ENCODE results near the gene AKAP17A.
A peak's percentile ranks its signal among the peaks of the same experiment; 100 is the strongest.
"Not testable (repeated sequence)": the region's sequence is repeated elsewhere in the genome, so short reads cannot be mapped to it uniquely, and the experiment has no call there.

The AKAP17A gene

GRCh38 chrX:1591102-1591862 is at the start of gene AKAP17A:
Gene AKAP17A (plus strand): TSS chrX:1591604. CDS start chrX:1593463, 1,859 bp downstream.
- peak; percentile 37 to 98 (median 94) for DNase-seq

- DNase-seq: no peak
Measured at GRCh38 chrX:1542994-1543725, 48.2 kb upstream of the AKAP17A start.

- DNase-seq: no peak
Measured at GRCh38 chrX:1545776-1546408, 45.5 kb upstream of the AKAP17A start.

- no peak for DNase-seq
Measured at GRCh38 chrX:1546691-1547251, 44.6 kb upstream of the AKAP17A start.

GRCh38 chrX:1551959-1552546 is 39.4 kb upstream of the AKAP17A start:
- DNase-seq: no peak

- no peak for DNase-seq
Measured at GRCh38 chrX:1554469-1555210, 36.8 kb upstream of the AKAP17A start.

- DNase-seq: no peak
Measured at GRCh38 chrX:1555370-1555769, 36.0 kb upstream of the AKAP17A start.

GRCh38 chrX:1557442-1557841 is 34.0 kb upstream of the AKAP17A start:
- not testable (repeated sequence) for DNase-seq

- DNase-seq: no peak
Measured at GRCh38 chrX:1558761-1559468, 32.5 kb upstream of the AKAP17A start.

- DNase-seq: no peak
Measured at GRCh38 chrX:1561164-1561563, 30.2 kb upstream of the AKAP17A start.

- DNase-seq: not testable (repeated sequence)
Measured at GRCh38 chrX:1564077-1564476, 27.3 kb upstream of the AKAP17A start.

GRCh38 chrX:1564750-1565683 is 26.4 kb upstream of the AKAP17A start:
- no peak for DNase-seq

- DNase-seq: not testable (repeated sequence)
Measured at GRCh38 chrX:1574181-1574580, 17.2 kb upstream of the AKAP17A start.

- no peak for DNase-seq
Measured at GRCh38 chrX:1576201-1576992, 15.0 kb upstream of the AKAP17A start.

- no peak for DNase-seq
Measured at GRCh38 chrX:1577845-1578244, 13.6 kb upstream of the AKAP17A start.

GRCh38 chrX:1578511-1579173 is 12.8 kb upstream of the AKAP17A start:
- DNase-seq: no peak

- peak in 3 of 56 donors; percentile 5 to 15 (median 5) for DNase-seq
Measured at GRCh38 chrX:1581132-1581531, 10.3 kb upstream of the AKAP17A start.
